GM12874 (cell line): Measurements from ENCODE around the gene ADAMTS9.

Source experiments
- TF ChIP-seq, protein P1 (sequence below): IDR thresholded peaks from 2 replicates; pipeline ENCODE4 v1.5.1; 2011; ENCODE audit warnings: low read depth, mild to moderate bottlenecking, control low read depth, low read length, moderate library complexity; ENCODE audit not compliant: insufficient read depth

Gene ADAMTS9

DNA sequence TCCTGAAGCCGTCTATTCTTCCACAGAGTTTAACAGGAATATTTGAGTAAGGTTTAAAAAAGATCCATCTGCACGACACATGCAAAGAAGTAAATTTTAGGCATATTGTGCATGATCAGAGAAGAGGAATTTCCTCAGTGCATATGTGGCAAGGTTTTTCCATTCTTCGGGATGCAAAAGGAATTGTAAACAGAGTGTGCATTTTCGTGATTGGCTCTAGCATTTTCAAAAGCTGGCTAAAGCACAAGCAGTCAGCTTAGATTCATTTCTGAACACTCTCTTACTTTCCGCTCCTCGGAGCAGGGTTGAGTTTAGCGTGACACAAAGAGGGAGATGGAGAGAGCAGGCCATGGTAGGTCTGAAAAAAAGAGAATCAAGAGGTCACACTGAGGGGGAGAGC is 128.2 kb downstream of the ADAMTS9 start:
- TF ChIP-seq, protein P1, sequence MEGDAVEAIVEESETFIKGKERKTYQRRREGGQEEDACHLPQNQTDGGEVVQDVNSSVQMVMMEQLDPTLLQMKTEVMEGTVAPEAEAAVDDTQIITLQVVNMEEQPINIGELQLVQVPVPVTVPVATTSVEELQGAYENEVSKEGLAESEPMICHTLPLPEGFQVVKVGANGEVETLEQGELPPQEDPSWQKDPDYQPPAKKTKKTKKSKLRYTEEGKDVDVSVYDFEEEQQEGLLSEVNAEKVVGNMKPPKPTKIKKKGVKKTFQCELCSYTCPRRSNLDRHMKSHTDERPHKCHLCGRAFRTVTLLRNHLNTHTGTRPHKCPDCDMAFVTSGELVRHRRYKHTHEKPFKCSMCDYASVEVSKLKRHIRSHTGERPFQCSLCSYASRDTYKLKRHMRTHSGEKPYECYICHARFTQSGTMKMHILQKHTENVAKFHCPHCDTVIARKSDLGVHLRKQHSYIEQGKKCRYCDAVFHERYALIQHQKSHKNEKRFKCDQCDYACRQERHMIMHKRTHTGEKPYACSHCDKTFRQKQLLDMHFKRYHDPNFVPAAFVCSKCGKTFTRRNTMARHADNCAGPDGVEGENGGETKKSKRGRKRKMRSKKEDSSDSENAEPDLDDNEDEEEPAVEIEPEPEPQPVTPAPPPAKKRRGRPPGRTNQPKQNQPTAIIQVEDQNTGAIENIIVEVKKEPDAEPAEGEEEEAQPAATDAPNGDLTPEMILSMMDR = no peak

DNA sequence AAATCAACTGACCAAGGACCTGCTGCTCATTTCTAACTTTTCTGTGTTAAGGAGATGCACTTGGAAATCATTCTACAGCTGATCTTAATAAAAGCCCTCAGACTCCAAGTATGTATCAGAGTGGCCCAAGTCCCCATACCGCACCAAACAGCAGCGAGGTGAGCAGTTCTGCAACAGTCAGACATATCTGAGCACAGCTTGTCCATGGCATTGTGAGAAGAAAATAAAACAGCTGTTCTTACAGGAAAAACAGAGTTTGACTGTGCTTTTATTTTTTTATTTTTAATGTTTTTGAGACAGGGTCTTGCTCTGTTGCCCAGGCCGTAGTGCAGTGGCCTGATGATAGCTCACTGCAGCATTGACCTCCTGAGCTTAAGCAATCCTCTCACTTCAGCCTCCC is 131.8 kb downstream of the ADAMTS9 start:
- TF ChIP-seq, protein P1 = no peak

DNA sequence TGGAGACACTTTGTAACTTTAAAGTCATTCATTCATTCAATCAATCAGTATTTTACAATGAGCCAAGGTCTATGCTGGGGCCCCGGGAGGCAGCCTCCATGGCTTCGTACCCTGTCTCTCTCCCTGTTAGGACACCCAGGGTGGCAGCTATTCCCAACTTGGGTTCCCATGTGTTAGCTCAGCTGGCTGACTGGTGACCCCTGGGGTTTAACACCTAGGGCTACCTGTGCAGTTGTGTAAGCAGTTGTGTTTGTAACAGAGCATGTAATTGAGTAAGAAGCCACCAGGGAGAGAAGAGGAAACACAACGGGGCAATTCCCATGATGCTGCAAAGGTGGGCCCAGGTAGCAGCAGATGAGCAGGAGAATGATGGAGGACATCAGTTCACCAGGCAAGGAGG is 132.4 kb downstream of the ADAMTS9 start:
- TF ChIP-seq, protein P1 = no peak

DNA sequence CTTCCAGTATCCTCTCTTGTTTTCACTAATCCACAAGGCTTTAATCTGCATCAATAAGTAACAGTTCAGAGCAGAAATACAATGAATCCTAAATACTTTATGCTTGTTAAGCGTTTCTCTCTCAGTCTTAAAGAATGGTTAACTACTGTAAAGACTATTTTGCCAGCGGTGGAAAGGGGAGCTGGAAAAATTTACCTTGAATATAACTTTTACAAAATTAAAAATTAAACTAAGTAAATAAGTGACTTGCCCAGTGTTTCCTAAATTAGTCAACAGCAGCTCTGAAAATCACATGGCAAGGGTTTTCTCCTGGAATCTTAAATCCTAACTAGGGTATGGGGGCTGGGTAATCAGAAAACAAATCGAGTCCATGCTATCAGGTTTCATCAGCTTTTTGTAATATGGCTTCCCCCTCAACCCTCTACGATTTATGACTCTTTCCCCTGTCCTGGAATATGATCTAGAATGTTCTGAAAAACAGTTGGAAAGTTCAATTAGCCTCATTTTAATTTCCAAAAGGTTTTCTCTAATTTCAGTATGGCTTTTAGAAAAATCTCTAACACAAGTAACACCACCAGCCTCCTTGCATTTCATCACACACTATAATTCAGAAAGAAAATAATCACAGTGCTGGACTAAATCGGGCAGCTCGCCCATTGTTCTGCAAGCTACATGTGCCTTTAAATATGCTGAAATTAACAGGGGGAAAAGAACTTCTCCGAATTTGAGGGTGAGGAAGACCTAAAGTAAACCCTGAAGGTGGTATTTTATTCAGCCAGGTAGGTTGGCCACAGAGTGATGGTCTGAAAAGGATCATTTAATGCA is 133.5 kb downstream of the ADAMTS9 start:
- TF ChIP-seq, protein P1 = no peak

DNA sequence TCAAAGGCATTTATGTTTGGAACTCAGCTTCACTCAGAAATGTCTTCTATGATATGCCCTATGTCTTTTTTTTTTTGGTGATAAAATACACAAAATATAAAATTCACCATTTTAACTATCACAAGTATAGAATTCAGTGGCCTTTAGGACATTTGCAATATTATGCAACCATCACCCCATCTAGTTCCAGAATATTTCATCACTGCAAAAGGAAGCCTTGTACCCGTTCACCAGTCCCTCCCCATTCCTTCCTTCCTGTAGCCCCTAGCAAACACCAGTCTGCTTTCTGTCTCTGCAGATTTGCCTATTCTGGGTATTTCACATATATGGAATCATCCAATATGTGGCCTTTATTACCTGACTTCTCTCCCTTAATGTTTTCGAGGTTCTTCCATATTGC is 134.8 kb downstream of the ADAMTS9 start:
- TF ChIP-seq, protein P1 = no peak

DNA sequence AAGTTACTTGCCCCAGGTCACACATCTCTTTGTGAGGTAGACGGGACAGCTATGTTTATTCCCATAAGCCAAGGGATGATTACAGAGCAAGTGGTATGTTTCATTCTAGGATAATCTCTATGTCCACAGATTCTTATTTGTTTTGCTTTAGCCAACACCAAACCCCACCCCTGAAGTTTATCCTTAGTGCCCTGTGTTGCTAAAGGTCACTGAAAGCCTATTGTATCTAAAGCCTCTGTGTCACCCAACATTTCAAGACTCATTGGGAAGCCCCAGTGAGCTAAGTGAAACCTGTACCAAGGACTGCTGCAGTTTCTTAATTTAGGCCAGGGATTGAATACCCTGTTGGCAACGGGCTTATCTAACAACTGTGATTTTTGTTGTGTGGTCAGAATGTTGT is 135.6 kb downstream of the ADAMTS9 start:
- TF ChIP-seq, protein P1 = no peak

DNA sequence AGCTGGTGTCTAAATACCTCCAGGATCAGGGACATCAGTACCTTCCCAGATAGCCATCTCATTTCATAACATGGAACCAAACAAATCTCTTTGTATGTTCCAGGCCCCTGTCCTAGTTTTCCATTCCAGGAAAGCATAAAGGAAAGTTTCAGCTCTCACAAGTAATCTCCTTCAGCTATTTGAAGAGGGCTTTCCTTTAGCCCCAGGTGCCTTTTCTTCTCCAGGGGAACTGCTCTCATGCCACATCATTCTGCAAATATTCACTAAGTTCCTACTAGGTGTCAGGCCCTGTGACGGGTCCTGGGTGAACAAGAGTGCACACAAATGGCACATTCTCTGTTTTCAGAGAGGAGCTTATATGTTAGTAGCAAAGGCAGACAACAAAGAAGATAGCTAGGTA is 136.1 kb downstream of the ADAMTS9 start:
- TF ChIP-seq, protein P1 = no peak

DNA sequence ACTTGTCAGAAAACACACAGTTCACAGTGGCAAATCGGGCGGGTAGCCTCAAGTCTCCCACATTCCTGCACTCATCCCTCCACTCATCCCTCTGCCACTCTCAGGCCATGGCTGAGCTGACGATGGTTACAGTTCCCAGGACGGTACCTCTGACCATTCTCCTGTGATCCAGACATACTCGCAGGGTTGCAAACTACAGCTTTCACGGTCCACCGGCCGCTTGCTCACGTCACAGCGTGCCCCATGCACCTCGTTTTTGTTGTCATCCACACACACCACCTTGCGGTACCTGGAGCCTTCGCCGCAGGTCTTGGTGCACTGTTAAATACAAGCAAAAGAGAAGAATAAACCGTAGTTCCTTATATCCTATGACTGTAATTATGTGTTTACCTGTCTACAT is 137.1 kb downstream of the ADAMTS9 start:
- TF ChIP-seq, protein P1 = no peak
